OCI-LY1 (cell line): Measurements from ENCODE around the gene HNRNPF.

Source experiments
- EZH2 ChIP-seq: fragments of 200-600 bp; sonication (generic), shearing (Covaris generic); IDR thresholded peaks from 2 replicates; pipeline ENCODE4 v1.8.0; 2017; ENCODE audit warnings: borderline replicate concordance, mixed run types, mild to moderate bottlenecking, antibody characterized with exemption, low read length, moderate library complexity, mixed read lengths
- TF ChIP-seq, protein P1 (sequence below): fragments of 200-600 bp; sonication (generic), shearing (Covaris generic); IDR thresholded peaks from 2 replicates; pipeline ENCODE4 v1.5.1; 2017; ENCODE audit warnings: mild to moderate bottlenecking, antibody characterized with exemption, low read length, moderate library complexity, mixed read lengths

DNA sequence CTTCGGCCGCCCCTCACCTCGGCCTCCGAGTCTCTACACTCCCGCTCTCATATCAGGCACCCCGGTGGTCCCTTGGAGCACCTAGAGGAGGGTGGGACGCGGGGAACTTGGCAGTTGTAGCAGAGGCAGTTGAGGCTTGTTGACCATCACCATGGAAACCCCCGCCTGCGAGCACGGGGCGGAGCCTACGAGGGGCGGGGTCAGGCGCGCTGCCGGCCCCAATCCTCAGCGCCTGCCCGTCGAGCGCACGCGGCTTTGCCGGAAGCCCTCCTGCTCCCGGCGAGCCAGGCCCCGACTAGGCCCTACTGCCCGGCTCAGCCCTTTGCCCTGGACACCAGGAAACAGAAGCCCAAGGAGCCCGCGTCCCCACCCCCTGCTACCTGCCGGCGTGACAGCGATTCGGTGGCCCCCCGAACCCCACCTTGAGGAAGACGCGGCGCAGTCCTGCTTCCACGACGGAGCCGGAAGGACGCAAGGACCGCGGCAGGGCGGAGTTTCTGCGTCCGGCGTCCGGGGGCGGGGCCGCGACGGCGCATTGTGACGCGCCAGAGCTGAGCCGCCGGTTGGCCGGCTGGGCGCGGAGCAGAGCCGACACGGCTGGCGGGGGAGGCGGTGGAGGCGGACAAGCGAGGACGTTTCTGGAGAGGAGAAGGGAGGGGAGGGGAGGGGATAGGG lies at the start of gene HNRNPF:
- TF ChIP-seq, protein P1, sequence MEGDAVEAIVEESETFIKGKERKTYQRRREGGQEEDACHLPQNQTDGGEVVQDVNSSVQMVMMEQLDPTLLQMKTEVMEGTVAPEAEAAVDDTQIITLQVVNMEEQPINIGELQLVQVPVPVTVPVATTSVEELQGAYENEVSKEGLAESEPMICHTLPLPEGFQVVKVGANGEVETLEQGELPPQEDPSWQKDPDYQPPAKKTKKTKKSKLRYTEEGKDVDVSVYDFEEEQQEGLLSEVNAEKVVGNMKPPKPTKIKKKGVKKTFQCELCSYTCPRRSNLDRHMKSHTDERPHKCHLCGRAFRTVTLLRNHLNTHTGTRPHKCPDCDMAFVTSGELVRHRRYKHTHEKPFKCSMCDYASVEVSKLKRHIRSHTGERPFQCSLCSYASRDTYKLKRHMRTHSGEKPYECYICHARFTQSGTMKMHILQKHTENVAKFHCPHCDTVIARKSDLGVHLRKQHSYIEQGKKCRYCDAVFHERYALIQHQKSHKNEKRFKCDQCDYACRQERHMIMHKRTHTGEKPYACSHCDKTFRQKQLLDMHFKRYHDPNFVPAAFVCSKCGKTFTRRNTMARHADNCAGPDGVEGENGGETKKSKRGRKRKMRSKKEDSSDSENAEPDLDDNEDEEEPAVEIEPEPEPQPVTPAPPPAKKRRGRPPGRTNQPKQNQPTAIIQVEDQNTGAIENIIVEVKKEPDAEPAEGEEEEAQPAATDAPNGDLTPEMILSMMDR: no peak
- no peak for TF ChIP-seq EZH2
